Measurements from ENCODE around the gene GULP1. TPM values are rescaled to one million over a fixed set of nuclear protein-coding genes. Genes with fewer than 3 reads are reported as not detected.

Gene GULP1
- polyA plus RNA-seq, 1 donor (not counting 4 experiments of a cell fraction or from before 2014, with no cell fraction given) = 11.7 TPM

DNA sequence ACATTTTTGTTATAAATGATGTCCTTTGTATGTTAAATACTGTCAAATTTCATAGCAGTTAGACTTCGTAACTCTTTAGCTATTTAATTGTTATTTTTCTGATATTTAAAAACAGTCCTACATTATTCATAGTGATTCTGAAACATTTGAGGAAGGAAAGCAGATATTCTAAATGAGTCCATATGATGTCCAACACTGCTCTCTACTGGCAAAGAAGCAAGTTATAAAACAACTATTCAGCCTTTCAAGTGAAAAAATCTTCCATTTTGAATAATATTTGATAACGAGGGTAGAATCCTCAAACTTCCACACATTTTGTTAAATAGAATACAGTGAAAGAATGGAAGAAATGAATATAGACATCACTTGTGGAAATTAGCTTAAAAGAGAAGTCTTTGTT, 220.8 kb downstream of the GULP1 start:
- H3K9me3 ChIP-seq (ENCODE audit: control insufficient read depth, low read depth, low read length) = no peaks in the 10 kb centered on the region
- no peak overlapping the region for H3K27ac ChIP-seq (ENCODE audit: control insufficient read depth, insufficient read depth, low read length)
- no peaks in the 10 kb centered on the region for H3K9me1 ChIP-seq (ENCODE audit: control insufficient read depth, extremely low read depth, insufficient read depth, low read length)
- no peaks in the 10 kb centered on the region for H3K27me3 ChIP-seq (ENCODE audit: control insufficient read depth, extremely low read depth, insufficient read depth, low read length)
- dilution Hi-C loops (cut with MboI; ENCODE audit: extremely low pct_ligation_motif_present, low sequenced_read_pairs) = no loop called here
- H3K4me3 ChIP-seq (ENCODE audit: control insufficient read depth in 2 of 3, extremely low read depth in 1 of 3, insufficient read depth in 2 of 3, low read depth in 1 of 3, low read length in 3 of 3) = no peak overlapping the region
- no peaks in the 10 kb centered on the region for H3K36me3 ChIP-seq (ENCODE audit: control insufficient read depth in 2 of 2, extremely low read depth in 1 of 2, insufficient read depth in 2 of 2, low read length in 2 of 2)
- H3K9ac ChIP-seq (ENCODE audit: control insufficient read depth, extremely low read depth, insufficient read depth, low read length) = no peak overlapping the region
- no peaks in the 10 kb centered on the region for H4K20me1 ChIP-seq (ENCODE audit: control insufficient read depth, extremely low read depth, insufficient read depth, low read length)
- no peaks in the 10 kb centered on the region for H3K79me2 ChIP-seq (ENCODE audit: control insufficient read depth, insufficient read depth, low read length)
- FAIRE-seq (no peak), DNase-seq (ENCODE audit: low read depth, low spot score) (no peak)
- TF ChIP-seq EZH2 (IDR thresholded peaks at IDR 0.05; ENCODE audit: low read length) = no peak
- TF ChIP-seq, protein P1, sequence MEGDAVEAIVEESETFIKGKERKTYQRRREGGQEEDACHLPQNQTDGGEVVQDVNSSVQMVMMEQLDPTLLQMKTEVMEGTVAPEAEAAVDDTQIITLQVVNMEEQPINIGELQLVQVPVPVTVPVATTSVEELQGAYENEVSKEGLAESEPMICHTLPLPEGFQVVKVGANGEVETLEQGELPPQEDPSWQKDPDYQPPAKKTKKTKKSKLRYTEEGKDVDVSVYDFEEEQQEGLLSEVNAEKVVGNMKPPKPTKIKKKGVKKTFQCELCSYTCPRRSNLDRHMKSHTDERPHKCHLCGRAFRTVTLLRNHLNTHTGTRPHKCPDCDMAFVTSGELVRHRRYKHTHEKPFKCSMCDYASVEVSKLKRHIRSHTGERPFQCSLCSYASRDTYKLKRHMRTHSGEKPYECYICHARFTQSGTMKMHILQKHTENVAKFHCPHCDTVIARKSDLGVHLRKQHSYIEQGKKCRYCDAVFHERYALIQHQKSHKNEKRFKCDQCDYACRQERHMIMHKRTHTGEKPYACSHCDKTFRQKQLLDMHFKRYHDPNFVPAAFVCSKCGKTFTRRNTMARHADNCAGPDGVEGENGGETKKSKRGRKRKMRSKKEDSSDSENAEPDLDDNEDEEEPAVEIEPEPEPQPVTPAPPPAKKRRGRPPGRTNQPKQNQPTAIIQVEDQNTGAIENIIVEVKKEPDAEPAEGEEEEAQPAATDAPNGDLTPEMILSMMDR (optimal IDR thresholded peaks at IDR 0.05 in 1 of 3, IDR thresholded peaks at IDR 0.05 in 1 of 3, conservative IDR thresholded peaks at IDR 0.05 in 1 of 3; ENCODE audit: extremely low read depth in 1 of 3, insufficient read depth in 2 of 3, low read length in 3 of 3) = peak in 2 of 3 experiments; percentile 17 to 29
- H2AFZ ChIP-seq (ENCODE audit: control insufficient read depth, low read length) = no peak overlapping the region
- no peaks in the 10 kb centered on the region for H3K4me1 ChIP-seq (ENCODE audit: control insufficient read depth, extremely low read depth, insufficient read depth, low read length)
- H3K4me2 ChIP-seq (ENCODE audit: control insufficient read depth, extremely low read depth, insufficient read depth, low read depth, low read length) = no peak overlapping the region

DNA sequence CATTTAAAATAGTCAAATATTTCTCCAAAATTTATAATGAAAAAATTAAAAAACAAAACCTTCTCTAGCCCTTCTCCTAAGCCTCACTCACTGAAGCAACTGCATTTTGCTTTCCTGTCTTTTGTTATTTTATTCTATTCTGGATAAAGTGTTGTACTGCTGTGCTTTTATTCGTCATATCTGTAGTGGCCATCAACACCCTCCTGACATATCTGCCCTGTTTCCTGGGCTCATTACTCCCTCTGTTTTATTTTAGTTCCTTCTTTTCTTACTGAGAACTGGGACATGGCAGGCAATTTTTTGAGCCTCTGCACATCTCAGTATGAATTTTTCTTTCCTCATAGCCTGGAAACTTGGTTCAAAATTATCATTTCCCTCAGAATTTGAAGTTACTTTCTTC, 224.2 kb downstream of the GULP1 start:
- Histone ChIP-seq H3K4me3 (ENCODE audit: control insufficient read depth in 2 of 3, extremely low read depth in 1 of 3, insufficient read depth in 2 of 3, low read depth in 1 of 3, low read length in 3 of 3) (no peak overlapping the region), H2AFZ (ENCODE audit: control insufficient read depth, low read length) (no peak overlapping the region), H3K79me2 (ENCODE audit: control insufficient read depth, insufficient read depth, low read length) (no peaks in the 10 kb centered on the region), H3K9ac (ENCODE audit: control insufficient read depth, extremely low read depth, insufficient read depth, low read length) (no peak overlapping the region), H3K9me1 (ENCODE audit: control insufficient read depth, extremely low read depth, insufficient read depth, low read length) (no peaks in the 10 kb centered on the region), H3K9me3 (ENCODE audit: control insufficient read depth, low read depth, low read length) (no peaks in the 10 kb centered on the region), H3K36me3 (ENCODE audit: control insufficient read depth in 2 of 2, extremely low read depth in 1 of 2, insufficient read depth in 2 of 2, low read length in 2 of 2) (no peaks in the 10 kb centered on the region), H3K27ac (ENCODE audit: control insufficient read depth, insufficient read depth, low read length) (no peak overlapping the region), H3K27me3 (ENCODE audit: control insufficient read depth, extremely low read depth, insufficient read depth, low read length) (no peaks in the 10 kb centered on the region), H3K4me1 (ENCODE audit: control insufficient read depth, extremely low read depth, insufficient read depth, low read length) (peaks cover 14% of the 10 kb centered on the region), H3K4me2 (ENCODE audit: control insufficient read depth, extremely low read depth, insufficient read depth, low read depth, low read length) (no peak overlapping the region), H4K20me1 (ENCODE audit: control insufficient read depth, extremely low read depth, insufficient read depth, low read length) (no peaks in the 10 kb centered on the region)
- dilution Hi-C loops (cut with MboI; ENCODE audit: extremely low pct_ligation_motif_present, low sequenced_read_pairs) = no loop called here
- no peak for FAIRE-seq
- TF ChIP-seq, protein P1 (optimal IDR thresholded peaks at IDR 0.05 in 1 of 3, IDR thresholded peaks at IDR 0.05 in 1 of 3, conservative IDR thresholded peaks at IDR 0.05 in 1 of 3; ENCODE audit: extremely low read depth in 1 of 3, insufficient read depth in 2 of 3, low read length in 3 of 3) = no peak
- TF ChIP-seq EZH2 (IDR thresholded peaks at IDR 0.05; ENCODE audit: low read length) = no peak
- no peak for DNase-seq (ENCODE audit: low read depth, low spot score)
